RKO (cell line): ENCODE results near the gene PDGFB.

Experiments
- DNase-seq: peaks from one replicate; pipeline ENCODE4 v3.0.0-alpha.2; 2016; ENCODE audit warnings: low spot score

Gene PDGFB

DNA sequence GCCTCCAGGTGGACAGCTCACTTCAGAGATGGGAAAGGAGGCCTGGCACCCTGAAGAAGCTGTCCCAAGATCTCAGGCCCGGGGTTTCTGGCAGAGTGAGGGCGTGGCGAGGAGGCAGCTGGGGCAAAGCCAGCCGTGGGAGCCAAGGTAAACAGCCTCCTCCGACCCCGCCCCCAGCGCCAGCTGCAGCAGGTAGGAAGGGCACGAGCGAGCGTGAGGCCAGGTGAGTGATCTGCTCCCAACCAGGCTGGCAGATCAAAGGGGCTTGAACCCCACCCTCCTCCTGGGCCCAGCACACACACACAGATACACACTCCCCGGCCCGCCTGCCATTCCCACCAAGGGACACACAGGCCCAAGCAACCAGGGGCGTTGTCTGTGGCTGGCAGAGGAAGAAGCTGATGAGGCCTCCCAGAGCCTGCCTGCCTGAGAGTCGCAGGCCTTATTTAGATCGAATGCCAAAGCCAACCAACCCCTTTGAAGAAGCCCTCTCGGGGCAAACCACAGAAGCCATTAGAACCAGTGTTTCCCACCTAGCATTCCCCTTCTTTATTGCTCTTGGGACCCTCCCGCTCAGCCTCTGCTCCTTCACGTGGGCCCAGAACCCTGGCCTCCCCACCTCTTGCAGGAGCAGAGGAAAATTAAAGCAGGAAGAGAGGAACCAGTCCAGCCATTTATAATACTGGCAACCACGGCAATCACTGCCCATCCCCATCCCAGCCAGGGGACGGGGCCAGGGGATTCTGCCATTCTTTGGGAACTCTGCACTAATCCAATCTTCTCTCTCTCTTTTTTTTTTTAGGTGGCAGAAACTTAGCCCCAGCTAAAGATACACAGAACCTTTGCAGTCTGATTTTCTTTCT is 5.0 kb downstream of the PDGFB start:
- DNase-seq = no peak

DNA sequence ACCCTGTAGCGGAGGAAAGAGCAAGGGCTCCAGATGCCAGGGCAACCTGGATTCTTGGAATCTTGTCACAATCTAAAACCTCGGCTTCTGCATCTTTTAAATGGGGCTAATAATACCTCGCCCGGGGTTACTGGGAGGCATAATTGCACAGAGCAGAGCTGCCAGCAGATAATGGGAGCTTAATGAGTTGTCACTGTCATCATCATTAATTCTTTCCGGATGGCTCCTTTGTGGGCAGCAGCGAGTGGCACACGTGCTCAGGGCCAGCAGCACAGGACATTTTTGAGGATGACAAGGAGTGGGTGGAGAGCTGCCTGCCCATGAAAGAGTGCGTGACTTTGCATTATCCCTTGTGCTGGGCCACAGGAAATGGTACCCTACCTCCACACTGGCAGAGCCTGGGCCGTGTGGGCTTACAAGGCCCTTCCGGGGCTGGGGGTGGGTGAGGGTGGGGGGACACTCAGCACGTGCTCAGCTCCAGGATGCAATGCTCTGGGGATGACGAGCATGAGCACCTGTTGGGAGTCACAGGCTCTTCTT is 5.7 kb downstream of the PDGFB start:
- no peak for DNase-seq

- no peak for DNase-seq
Observed at GRCh38 chr22:39238561-39238960, 6.2 kb downstream of the PDGFB start.

GRCh38 chr22:39238101-39238466 is 6.7 kb downstream of the PDGFB start:
- DNase-seq = no peak

- DNase-seq = no peak
Observed at GRCh38 chr22:39237318-39238100, 7.3 kb downstream of the PDGFB start.

GRCh38 chr22:39236321-39237317 is 8.2 kb downstream of the PDGFB start:
- DNase-seq = no peak

- DNase-seq = no peak
Observed at GRCh38 chr22:39234867-39235687, 9.7 kb downstream of the PDGFB start.

GRCh38 chr22:39234472-39234787 is 10.4 kb downstream of the PDGFB start:
- DNase-seq = peak; percentile 18

GRCh38 chr22:39233710-39234471 is 10.9 kb downstream of the PDGFB start:
- DNase-seq = no peak

- DNase-seq = no peak
Observed at GRCh38 chr22:39232806-39233709, 11.7 kb downstream of the PDGFB start.

GRCh38 chr22:39232246-39232645 is 12.5 kb downstream of the PDGFB start:
- no peak for DNase-seq

DNA sequence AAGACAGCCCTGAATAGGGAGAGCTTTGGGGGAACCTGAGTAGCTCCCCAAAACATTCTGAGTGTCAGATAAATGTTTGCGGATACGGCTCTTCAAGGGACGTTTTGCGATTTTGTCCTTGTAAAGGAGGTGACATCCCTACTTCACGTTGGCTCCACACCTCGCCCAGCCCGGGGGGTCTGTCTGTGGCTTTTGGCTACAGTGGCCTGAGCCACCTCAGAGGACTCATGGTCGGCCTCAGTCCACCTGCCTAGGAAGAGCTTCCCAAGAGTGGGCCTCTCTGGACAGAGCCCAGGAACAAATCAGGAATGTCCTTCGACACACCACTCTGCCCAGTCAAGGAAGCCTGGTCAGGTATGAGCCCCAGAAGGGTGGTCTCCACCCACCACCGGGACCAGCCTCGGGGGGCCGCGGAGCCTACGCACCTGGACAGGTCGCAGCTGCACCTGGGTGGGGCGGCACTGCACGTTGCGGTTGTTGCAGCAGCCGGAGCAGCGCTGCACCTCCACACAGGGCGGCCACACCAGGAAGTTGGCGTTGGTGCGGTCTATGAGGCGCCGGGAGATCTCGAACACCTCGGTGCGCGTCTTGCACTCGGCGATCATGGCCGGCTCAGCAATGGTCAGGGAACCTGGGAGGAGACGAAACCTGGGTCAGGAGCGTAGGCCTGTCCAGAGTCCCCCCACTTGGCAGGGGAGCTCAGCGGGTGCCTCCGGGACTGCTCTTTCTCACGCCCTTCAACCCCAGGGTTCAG is 13.4 kb downstream of the PDGFB start:
- DNase-seq = no peak

DNA sequence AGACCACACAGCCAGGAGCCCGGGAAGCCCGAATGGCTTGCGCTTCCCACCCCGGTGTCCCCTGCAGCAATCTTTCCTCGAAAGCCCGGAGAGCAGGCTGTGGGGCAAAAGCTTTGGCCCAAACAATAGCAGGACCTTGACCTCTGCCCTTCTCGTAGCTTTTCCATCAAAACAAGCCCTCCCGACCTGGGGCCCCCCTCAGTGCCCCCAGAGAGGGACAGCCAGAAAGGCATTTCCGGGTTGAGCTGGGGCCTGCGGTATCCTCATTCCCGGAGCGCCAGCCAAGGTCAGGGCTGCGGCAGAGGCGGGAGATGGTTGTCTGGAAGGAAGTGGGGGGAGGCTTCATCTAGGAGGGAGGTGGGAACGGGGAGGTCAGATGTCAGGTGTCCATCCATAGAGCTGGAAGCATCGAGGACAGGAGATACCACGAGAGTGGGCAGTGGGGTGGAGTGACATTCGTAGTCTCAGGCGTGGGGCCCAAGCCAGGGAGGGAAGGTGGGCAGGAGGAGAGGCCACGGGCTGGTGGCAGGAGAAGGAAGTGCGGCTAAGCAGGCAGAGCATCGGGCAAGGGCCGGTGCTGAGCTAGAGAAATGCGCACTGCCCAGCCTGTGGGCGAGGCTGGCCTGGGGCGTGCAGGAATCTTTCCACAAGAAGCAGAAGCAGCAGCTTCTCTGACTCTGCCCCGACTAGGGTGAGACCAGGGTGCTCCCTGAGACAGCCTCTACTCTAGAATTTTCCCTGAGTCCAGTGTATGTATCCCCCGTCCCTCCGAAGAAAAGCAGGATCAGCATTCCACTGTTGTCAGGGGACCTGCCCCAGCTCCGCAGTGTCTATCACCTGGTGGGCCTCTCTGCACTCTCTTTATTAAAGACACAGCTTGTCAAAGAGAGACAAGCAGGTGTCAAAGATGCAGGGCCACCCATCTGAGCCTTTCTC is 14.3 kb downstream of the PDGFB start:
- no peak for DNase-seq

GRCh38 chr22:39229688-39230260 is 15.0 kb downstream of the PDGFB start:
- no peak for DNase-seq

DNA sequence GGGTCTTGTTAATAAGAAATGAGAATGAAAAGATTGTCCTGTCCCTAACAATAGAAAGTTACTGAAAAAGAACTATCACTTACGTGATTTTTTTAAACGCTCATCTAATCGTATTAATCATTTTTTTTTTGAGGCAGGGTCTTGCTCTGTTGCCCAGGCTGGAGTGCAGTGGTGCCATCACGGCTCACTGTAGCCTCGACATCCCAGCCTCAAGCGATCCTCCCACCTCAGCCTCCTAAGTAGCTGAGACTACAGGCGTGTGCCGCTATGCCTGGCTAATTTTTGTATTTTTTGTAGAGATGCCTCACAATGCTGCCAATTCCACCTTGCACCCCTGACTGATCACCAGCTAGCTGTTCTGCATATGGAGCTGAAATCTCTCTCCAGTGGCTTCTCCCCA is 15.7 kb downstream of the PDGFB start:
- DNase-seq = no peak

DNA sequence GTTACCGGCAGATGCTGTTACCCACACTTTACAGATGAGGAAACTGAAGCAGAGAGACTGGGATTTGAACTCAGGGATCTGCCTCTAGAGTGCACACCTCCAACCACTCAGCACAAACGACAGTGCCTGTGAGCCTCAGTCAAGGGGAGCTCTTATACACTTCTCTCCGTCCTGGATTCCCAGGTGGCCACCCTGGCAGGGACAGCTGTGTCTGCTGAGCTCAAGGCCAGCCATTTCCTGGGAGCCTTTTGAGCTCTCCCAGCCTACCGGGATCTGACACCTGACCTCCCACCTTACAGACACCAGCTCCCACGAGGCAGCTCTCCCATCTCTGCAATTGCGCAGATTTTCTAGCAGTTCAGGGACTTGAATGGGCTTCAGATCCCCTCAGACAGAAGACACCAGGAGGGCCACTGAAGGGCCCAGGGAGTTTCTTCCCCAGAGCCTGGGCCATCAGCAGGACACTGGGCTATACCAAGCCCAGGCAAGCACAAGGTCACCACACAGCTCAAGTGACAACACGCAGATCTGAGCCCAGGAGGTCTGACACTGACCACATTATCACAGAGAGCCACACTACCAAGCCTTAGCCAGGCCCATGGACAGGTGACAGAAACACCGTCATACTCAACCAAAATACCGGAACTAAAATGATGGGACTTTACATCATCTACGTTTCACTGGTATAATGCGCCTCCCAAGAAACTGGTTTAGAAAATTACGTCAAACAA is 17.1 kb downstream of the PDGFB start:
- DNase-seq = no peak
